Psoas muscle (tissue), 8 donors: ENCODE measurements around the gene ABHD11. TPM values are rescaled to one million over a fixed set of nuclear protein-coding genes. Genes with fewer than 3 reads are reported as not detected.
A peak's percentile ranks its signal among the peaks of the same experiment; 100 is the strongest.

Experiments
- ATAC-seq, 4 donors: fragments of 200-7000 bp; cut with Tn5 transposase; one replicate each; pipeline ENCODE4 v1.9.1; 2020; ENCODE audit warnings: moderate library complexity in 3 of 4, mild to moderate bottlenecking in 2 of 4
- DNase-seq, 2 donors: peaks; one replicate each; pipeline ENCODE4 v3.0.0-alpha.2; 2020
- H3K27ac ChIP-seq: fragments of 200-600 bp; one replicate; pipeline ENCODE4 v1.8.0; 2022
- H3K27me3 ChIP-seq, 3 donors: fragments of 200-600 bp in 1 of 3; one replicate each; pipeline versions ENCODE4 v1.6.1 to v1.8.0; 2013 to 2022; ENCODE audit warnings: low read length in 2 of 3, mild to moderate bottlenecking in 2 of 3, moderate library complexity in 1 of 3; ENCODE audit not compliant: insufficient read depth in 3 of 3
- H3K36me3 ChIP-seq, 2 donors: fragments of 200-600 bp in 1 of 2; one replicate each; pipeline versions ENCODE4 v1.6.1 to v1.8.0; 2013 to 2022; ENCODE audit warnings: low read depth in 1 of 2, mild to moderate bottlenecking in 1 of 2, moderate library complexity in 1 of 2; ENCODE audit not compliant: insufficient read depth in 1 of 2
- H3K4me1 ChIP-seq: fragments of 200-600 bp; one replicate; pipeline ENCODE4 v1.8.0; 2022
- H3K4me3 ChIP-seq: fragments of 200-600 bp; one replicate; pipeline ENCODE4 v1.8.0; 2022; ENCODE audit warnings: mild to moderate bottlenecking
- H3K9me3 ChIP-seq: fragments of 200-600 bp; one replicate; pipeline ENCODE4 v1.8.0; 2022
- WGBS, 3 donors: extraction: QIAGEN DNeasy Blood & Tissue Kit; methylation state at CpG; one replicate each; pipeline versions ENCODE4 v1.1.6 to v1.1.7; 2013; 5-methylcytosine and 5-hydroxymethylcytosine counted together
- intact Hi-C, 2 donors: fragments of 100-400 bp; cut with DNase I; formaldehyde crosslinking; loops; one replicate each; pipeline versions ENCODE4 v1.11.0 to v1.14.2; 2022
- polyA plus RNA-seq, 3 donors: library from polyadenylated mRNA; stranded (reverse); fragments of 200-250 nt; gene quantifications; one replicate each; pipeline ENCODE4 v1.2.3, GENCODE V29; 2013
- total RNA-seq, 4 donors: library from RNA; stranded (reverse); fragmentation: NEBNext Ultra II Directional in 2 of 4; extraction: Animal tissue kit (Norgen Biotek cat#: 25700) in 2 of 4; gene quantifications; one replicate each; pipeline versions ENCODE4 v1.2.1 to v1.2.4, GENCODE V29; 2021 to 2023
- TF ChIP-seq, protein P1 (sequence below): fragments of 200-600 bp; IDR thresholded peaks from one replicate; pipeline ENCODE4 v1.8.0; 2022; ENCODE audit warnings: antibody characterized with exemption
- donor health status: healthy with polysubstance abuse.
- donor health status: DM: no; HTN: no; CAD: no; lungs with moderate emphysema.
- donor health status: Bipolar disorder and iron deficiency.
- donor health status: healthy.
- donor health status: DM: yes; HTN: yes; CAD: no.
- donor health status: DM: no; HTN: no; CAD: no.
- donor health status: DM: no; HTN: no; CAD: no.
- donor health status: DM: yes; HTN: yes; CAD: no.

The ABHD11 gene
- total and polyA plus RNA-seq, 7 donors, result 6.8 to 26.6 (median 14.1) TPM

DNA sequence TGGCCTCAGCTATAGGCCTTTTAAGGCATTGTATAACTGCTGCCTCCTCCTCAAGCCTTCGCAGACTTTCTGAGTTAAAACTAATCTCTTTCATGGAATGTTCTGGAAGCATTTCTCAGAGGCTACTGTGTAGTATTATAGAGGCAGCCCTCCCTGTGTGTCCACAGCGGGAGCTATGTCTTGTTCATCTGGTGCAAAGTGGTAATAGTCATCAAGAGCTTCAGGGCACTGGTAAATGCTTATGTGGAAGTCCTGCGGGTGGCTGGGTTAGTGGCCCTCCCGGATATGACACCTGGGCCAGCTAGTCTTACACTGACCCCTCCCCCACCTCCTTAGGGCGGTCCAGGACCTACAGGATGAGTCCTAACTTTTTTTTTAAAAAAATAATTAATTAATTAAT lies 2.2 kb upstream of the ABHD11 start:
- Histone ChIP-seq H3K27ac (no peak overlapping the region), H3K36me3 (peaks cover 4 to 16% of the 10 kb centered on the region in 2 donors), H3K4me3 (no peak overlapping the region), H3K4me1 (no peaks in the 10 kb centered on the region), H3K27me3 (no peaks in the 10 kb centered on the region), H3K9me3 (no peaks in the 10 kb centered on the region)
- intact Hi-C loops, result no loop called here
- TF ChIP-seq, protein P1, sequence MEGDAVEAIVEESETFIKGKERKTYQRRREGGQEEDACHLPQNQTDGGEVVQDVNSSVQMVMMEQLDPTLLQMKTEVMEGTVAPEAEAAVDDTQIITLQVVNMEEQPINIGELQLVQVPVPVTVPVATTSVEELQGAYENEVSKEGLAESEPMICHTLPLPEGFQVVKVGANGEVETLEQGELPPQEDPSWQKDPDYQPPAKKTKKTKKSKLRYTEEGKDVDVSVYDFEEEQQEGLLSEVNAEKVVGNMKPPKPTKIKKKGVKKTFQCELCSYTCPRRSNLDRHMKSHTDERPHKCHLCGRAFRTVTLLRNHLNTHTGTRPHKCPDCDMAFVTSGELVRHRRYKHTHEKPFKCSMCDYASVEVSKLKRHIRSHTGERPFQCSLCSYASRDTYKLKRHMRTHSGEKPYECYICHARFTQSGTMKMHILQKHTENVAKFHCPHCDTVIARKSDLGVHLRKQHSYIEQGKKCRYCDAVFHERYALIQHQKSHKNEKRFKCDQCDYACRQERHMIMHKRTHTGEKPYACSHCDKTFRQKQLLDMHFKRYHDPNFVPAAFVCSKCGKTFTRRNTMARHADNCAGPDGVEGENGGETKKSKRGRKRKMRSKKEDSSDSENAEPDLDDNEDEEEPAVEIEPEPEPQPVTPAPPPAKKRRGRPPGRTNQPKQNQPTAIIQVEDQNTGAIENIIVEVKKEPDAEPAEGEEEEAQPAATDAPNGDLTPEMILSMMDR, result no peak
- 62 to 77% (median 70%) methylated on average over 5 of the region's 5 CpGs for WGBS, 3 donors
- ATAC-seq, result no peak
- no peak for DNase-seq

DNA sequence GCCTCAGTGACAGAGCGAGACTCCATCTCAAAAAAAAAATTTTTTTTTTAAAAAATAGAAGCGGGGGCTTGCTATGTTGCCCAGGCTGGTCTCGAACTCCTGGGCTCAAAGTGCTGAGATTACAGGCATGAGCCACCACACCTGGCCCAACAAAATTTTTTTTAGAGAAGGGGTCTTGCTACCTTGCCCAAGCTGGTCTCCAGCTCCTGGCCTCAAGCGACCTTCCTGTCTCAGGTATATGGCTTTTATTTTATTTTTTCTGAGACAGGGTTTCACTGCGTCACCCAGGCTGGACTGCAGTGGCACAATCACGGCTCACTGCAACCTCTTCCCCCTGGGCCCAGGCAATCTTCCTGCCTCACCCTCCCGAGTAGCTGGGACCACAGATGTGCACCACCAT lies 1.6 kb upstream of the ABHD11 start:
- TF ChIP-seq, protein P1, result no peak
- ATAC-seq, result no peak
- intact Hi-C loops, result no loop called here
- no peak overlapping the region for H3K27ac ChIP-seq
- peaks cover 4 to 20% of the 10 kb centered on the region in 2 donors for H3K36me3 ChIP-seq
- no peaks in the 10 kb centered on the region for H3K9me3 ChIP-seq
- no peaks in the 10 kb centered on the region for H3K27me3 ChIP-seq
- DNase-seq, result no peak
- H3K4me1 ChIP-seq, result no peaks in the 10 kb centered on the region
- WGBS, 3 donors, result 83 to 87% (median 85%) methylated on average over 7 of the region's 7 CpGs
- no peak overlapping the region for H3K4me3 ChIP-seq

DNA sequence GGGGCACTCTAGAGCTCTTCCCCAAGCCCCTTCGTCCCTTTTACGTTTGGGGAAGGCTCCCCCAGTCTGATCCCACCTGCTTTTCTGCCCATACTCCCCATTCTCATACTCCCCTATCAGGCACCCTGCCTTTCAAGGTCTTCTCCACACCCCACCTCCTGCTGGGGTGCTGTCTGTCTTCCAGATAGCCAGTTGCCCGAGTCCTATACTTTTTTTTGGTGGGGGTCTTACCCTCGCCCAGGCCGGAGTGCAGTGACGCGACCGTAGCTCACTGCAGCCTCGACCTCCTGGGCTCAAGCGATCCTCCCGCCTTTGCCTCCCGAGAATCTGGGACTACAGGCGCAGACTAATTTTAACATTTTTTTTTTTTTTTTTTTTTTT lies 775 bp upstream of the ABHD11 start:
- Histone ChIP-seq H3K36me3 (peaks cover 4 to 20% of the 10 kb centered on the region in 2 donors), H3K4me1 (no peaks in the 10 kb centered on the region), H3K27me3 (no peaks in the 10 kb centered on the region), H3K4me3 (peak overlapping the region; percentile 91), H3K9me3 (no peaks in the 10 kb centered on the region), H3K27ac (peak overlapping the region; percentile 83)
- DNase-seq (no peak), ATAC-seq (no peak)
- intact Hi-C loops, result loop anchor here in 1 of 2 donors (10.0 kb wide), 1 partner anchor 115 kb away; no protein-coding TSS in a partner anchor
- TF ChIP-seq, protein P1, result no peak
- WGBS, 3 donors, result 46 to 54% (median 53%) methylated on average over 13 of the region's 13 CpGs

GRCh38 chr7:73738220-73738611 lies 386 bp downstream of the ABHD11 start:
- intact Hi-C loops, result loop anchor here in 1 of 2 donors (10.0 kb wide), 1 partner anchor 117 kb away; no protein-coding TSS in a partner anchor
- ATAC-seq (peak; percentile 31 to 59 (median 39)), DNase-seq (peak in 1 of 2 donors; percentile 63)
- Histone ChIP-seq H3K27ac (peak overlapping the region; percentile 78), H3K27me3 (no peaks in the 10 kb centered on the region), H3K9me3 (no peaks in the 10 kb centered on the region), H3K4me1 (no peaks in the 10 kb centered on the region), H3K36me3 (peaks cover 4 to 20% of the 10 kb centered on the region in 2 donors), H3K4me3 (peak overlapping the region; percentile 91)
- TF ChIP-seq, protein P1, result no peak
- WGBS, 3 donors, result 0 to 1% (median 1%) methylated on average over 21 to 24 of the region's 24 CpGs
